ENCODE results near the gene ITK.
"Not testable (repeated sequence)": the region's sequence is repeated elsewhere in the genome, so short reads cannot be mapped to it uniquely, and the experiment has no call there.

Gene ITK

GRCh38 chr5:157233515-157233914 lies 52.9 kb downstream of the ITK start:
- TF ChIP-seq ZFX (IDR thresholded peaks at IDR 0.05): no peak
- no peak for TF ChIP-seq CTCF (conservative IDR thresholded peaks at IDR 0.05)
- H3K27ac ChIP-seq: no peak overlapping the region

- TF ChIP-seq ZFX (IDR thresholded peaks at IDR 0.05) (no peak), CTCF (conservative IDR thresholded peaks at IDR 0.05) (no peak)
- no peak overlapping the region for H3K27ac ChIP-seq
These were observed 55.8 kb downstream of the ITK start for GRCh38 chr5:157236423-157236822.

DNA sequence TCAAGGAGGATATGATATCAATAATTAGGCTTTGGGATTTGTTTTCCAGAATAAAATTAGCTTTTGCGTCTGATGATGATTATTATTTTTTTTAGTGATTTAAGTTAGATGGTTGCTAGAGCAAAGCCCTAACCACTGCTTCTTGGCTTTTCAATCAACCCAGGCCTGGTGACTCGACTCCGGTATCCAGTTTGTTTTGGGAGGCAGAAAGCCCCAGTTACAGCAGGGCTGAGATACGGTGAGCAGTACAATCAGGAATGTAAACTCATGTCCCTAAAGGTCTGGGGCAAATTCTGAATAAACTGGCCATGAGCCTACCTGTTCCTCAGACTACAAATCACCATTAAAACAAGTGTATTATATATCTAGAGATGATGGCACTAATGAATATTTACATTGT lies 60.8 kb downstream of the ITK start:
- TF ChIP-seq CTCF (conservative IDR thresholded peaks at IDR 0.05): no peak
- TF ChIP-seq ZFX (IDR thresholded peaks at IDR 0.05): no peak

GRCh38 chr5:157244704-157245103 lies 64.1 kb downstream of the ITK start:
- not testable (repeated sequence) for H3K27ac ChIP-seq

More for the DNA sequence above, 60.8 kb downstream of the ITK start:
- H3K27ac ChIP-seq: no peak overlapping the region

GRCh38 chr5:157245476-157245875 lies 64.8 kb downstream of the ITK start:
- TF ChIP-seq CTCF (conservative IDR thresholded peaks at IDR 0.05): no peak
- TF ChIP-seq ZFX (IDR thresholded peaks at IDR 0.05): no peak
- no peak overlapping the region for H3K27ac ChIP-seq

GRCh38 chr5:157245886-157246285 lies 65.2 kb downstream of the ITK start:
- TF ChIP-seq ZFX (IDR thresholded peaks at IDR 0.05) (no peak), CTCF (conservative IDR thresholded peaks at IDR 0.05) (no peak)
- H3K27ac ChIP-seq: no peak overlapping the region

DNA sequence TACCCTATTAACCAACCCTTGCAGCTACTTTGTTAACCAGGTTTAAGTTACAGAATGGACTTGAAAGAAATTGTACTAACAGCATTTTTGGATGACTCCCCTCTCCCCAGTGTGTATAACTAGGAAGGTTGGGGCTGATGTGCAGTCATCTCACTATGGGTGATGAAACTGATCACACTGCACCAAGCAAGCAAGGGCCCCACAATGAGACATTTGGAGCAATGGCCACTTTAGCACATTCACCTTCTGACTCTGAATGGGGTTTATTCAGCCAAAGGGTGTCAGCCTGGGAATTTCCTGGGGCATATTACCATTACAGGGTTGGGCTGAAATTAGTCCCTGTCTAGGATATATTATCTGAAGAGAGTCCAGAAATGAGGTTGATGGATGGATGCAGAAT lies 66.6 kb downstream of the ITK start:
- no peak overlapping the region for H3K27ac ChIP-seq
- TF ChIP-seq CTCF (conservative IDR thresholded peaks at IDR 0.05): no peak
- no peak for TF ChIP-seq ZFX (IDR thresholded peaks at IDR 0.05)

DNA sequence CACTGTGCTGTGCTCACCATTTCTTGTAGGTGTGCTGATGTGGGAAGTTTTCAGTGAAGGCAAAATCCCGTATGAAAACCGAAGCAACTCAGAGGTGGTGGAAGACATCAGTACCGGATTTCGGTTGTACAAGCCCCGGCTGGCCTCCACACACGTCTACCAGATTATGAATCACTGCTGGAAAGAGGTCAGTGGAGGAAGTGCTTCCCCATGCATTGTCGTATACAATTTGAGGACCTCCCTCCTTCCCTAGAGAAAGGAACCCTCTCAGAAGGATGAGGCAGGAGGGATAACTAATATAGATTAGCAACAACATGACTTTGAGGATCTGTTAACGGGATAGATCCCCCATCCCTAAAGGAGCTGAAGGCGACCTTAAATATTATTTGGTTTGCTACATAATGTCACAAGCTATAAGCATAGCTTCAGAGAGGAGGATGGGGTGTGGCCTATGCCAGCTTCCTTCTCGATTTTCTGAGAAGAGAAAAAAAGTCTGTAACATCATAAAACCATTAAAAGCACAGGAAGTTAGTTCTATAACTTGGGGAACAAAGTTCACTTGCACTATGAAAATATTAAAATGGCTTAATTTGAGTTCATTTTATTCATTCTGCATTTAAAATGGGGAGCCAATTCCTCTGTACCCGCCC lies 68.3 kb downstream of the ITK start:
- H3K27ac ChIP-seq: no peak overlapping the region

More for the DNA sequence above, 68.3 kb downstream of the ITK start:
- TF ChIP-seq CTCF (conservative IDR thresholded peaks at IDR 0.05): no peak
- TF ChIP-seq ZFX (IDR thresholded peaks at IDR 0.05): no peak
